ENCODE results near the gene ANKRD13C.
"Not testable (repeated sequence)": the region's sequence is repeated elsewhere in the genome, so short reads cannot be mapped to it uniquely, and the experiment has no call there.

The ANKRD13C gene

GRCh38 chr1:70372426-70372825, 17.9 kb upstream of the ANKRD13C start:
- TF ChIP-seq CTCF (IDR thresholded peaks at IDR 0.05; ENCODE audit: extremely low read depth, missing control alignments): no peak
- no peak for DNase-seq (ENCODE audit: low spot score)

GRCh38 chr1:70371586-70371985, 17.1 kb upstream of the ANKRD13C start:
- not testable (repeated sequence) for DNase-seq (ENCODE audit: low spot score)

DNA sequence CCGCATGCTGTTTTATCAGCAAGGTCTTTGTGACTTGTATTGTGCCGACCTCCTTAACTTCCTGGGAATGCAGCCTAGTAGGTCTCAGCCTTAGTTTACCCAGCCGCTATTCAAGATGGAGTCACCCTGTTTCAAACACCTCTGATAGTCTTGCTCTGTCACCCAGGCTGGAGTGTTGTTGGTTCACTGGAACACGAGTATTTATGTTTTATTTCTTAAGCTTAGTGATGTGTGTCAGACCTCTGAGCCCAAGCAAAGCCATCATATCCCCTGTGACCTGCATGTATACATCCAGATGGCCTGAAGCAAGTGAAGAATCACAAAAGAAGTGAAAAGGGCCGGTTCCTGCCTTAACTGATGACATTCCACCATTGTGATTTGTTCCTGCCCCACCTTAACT, 12.9 kb upstream of the ANKRD13C start:
- DNase-seq (ENCODE audit: low spot score): not testable (repeated sequence)

DNA sequence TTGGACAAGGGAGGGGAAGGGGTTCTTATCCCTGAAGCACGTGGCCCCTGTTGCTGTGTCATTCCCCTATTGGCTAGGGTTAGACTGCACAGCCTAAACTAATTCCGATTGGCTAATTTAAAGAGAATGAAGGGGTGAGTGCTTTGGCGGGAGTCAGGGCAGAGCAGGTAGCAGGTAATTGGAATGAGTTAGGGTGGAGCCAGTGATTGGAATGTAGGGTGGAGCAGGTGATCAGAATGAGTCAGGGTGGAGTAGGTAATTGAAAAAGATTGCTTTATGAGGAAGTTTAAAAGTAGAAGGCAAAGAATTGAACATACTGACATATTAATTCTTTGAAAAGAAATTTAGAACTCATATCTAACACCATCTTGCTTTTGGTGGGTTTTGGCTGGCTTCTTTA, 12.5 kb upstream of the ANKRD13C start:
- not testable (repeated sequence) for DNase-seq (ENCODE audit: low spot score)

GRCh38 chr1:70366425-70366952, 12.0 kb upstream of the ANKRD13C start:
- DNase-seq (ENCODE audit: low spot score): not testable (repeated sequence)

- TF ChIP-seq CTCF (IDR thresholded peaks at IDR 0.05; ENCODE audit: extremely low read depth, missing control alignments): no peak
- no peak for DNase-seq (ENCODE audit: low spot score)
These were observed 9.9 kb upstream of the ANKRD13C start for GRCh38 chr1:70364439-70364838.

DNA sequence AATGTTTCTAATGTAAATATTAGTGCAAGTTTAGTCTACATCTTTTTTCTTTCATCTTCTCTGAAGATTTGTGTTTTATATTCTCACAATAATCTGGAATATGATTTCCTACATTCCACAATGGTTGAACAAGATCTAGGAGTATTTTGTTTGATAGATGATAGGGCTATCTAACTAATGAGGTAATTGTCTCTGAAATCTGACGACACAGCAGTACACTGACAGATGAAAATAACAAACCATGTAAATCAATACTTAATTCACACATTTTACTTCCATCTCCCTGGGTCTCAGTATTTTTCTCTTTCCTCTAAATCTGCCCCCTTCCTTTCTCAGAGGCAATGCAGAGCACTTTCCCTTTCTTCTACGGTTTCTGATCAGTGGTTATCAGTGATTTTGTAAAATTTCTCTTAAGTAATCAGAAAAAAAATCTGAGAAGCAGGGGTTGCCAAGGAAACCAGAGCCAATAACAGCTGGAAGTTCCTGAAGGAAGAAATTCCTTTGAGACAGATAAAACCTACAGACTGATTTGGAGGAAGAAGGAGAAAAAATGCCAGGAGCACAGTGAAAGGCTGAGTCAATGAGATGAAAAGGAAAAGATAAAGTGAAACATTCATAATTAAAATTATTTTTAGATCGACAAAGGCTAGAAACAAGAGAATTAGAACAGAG, 7.3 kb upstream of the ANKRD13C start:
- TF ChIP-seq CTCF (IDR thresholded peaks at IDR 0.05; ENCODE audit: extremely low read depth, missing control alignments): no peak
- DNase-seq (ENCODE audit: low spot score): no peak

DNA sequence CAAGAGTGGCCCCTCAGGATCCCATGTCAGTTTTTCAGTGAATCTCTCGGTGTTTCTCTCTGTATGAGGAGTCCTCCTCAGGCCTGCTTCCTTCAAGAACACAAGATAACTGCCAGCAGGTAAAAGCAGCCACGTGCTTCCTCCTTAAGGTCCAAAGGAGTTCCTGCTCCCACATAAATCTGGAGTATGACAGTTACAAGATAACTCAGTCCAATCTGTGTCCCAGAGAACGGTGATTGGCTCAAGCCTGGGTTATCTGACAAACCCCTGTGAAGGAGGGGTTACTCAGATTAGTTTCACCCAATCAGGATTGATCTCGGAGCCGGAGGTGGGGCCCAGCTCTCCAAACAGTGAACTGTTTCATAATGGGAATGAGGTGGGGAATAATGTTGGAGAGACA, 5.8 kb upstream of the ANKRD13C start:
- no peak for TF ChIP-seq CTCF (IDR thresholded peaks at IDR 0.05; ENCODE audit: extremely low read depth, missing control alignments)
- DNase-seq (ENCODE audit: low spot score): no peak

DNA sequence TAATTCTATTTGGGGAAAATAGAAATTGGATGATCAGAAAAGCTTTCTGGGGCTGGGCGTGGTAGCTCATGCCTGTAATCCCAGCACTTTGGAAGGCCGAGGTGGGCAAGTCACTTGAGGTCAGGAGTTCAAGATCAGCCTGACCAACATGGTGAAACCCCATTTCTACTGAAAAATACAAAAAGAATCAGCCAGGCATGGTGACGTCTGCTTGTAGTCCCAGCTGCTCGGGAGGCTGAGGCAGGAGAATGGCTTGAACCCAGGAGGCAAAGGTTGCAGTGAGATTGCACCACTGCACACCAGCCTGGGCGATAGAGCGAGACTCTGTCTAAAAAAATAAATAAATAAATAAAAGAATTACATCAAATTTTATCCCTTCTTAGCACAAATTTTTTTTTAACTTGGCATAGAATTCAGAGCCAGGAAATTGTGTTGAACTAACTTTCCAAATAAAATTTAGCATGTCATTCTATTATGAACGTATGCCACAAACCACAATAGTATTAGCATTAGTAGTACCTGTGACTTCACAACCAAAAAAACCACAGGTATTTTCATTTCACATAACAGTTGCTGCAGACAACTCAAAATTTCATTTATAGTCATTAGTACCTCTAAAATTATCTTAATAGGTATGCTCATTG, 4.5 kb upstream of the ANKRD13C start:
- peak; percentile 27 for DNase-seq (ENCODE audit: low spot score)
- no peak for TF ChIP-seq CTCF (IDR thresholded peaks at IDR 0.05; ENCODE audit: extremely low read depth, missing control alignments)

Measured in GM20000 (cell line).